Lower leg skin (tissue), 4 donors: ENCODE data around the gene PRKCE. TPM values are rescaled to one million over a fixed set of nuclear protein-coding genes. Genes with fewer than 3 reads are reported as not detected.
A peak's percentile ranks its signal among the peaks of the same experiment; 100 is the strongest.

Experiments
- DNase-seq, 2 donors: peaks; one replicate each; pipeline ENCODE4 v3.0.0-alpha.2; 2019; ENCODE audit warnings: low spot score in 2 of 2
- H3K4me3 ChIP-seq: fragments of 200-600 bp; sonication (generic); 2 replicates; pipeline ENCODE4 v1.5.1; 2017; ENCODE audit warnings: mild to moderate bottlenecking, low read depth; ENCODE audit not compliant: poor library complexity, severe bottlenecking
- POLR2A ChIP-seq, 2 donors: fragments of 450-650 bp; IDR thresholded peaks; one replicate each; pipeline ENCODE4 v1.6.1; 2016 to 2017; ENCODE audit warnings: antibody characterized with exemption in 2 of 2, mild to moderate bottlenecking in 1 of 2, moderate library complexity in 1 of 2
- WGBS, 2 donors: methylation state at CpG; one replicate each; pipeline ENCODE4 v1.1.5; 2018; 5-methylcytosine and 5-hydroxymethylcytosine counted together
- intact Hi-C: fragments of 100-400 bp; cut with DNase I; formaldehyde crosslinking; loops from one replicate; pipeline ENCODE4 v1.15.0; 2023; ENCODE audit warnings: low total_unique reads
- total RNA-seq, 4 donors: library from RNA; depleted of rRNA; stranded (reverse); fragments of >200 nt; gene quantifications; one replicate each; pipeline ENCODE4 v1.1.0, GENCODE V29; 2016
- TF ChIP-seq, protein P1 (sequence below), 3 donors: fragments of 450-650 bp; IDR thresholded peaks; one replicate each; pipeline ENCODE4 v1.5.1; 2016; ENCODE audit warnings: antibody characterized with exemption in 3 of 3, mild to moderate bottlenecking in 3 of 3, moderate library complexity in 2 of 3

Gene PRKCE
- total RNA-seq, 4 donors from 2014 or later: 3.5 to 10.3 (median 6.1) TPM

DNA sequence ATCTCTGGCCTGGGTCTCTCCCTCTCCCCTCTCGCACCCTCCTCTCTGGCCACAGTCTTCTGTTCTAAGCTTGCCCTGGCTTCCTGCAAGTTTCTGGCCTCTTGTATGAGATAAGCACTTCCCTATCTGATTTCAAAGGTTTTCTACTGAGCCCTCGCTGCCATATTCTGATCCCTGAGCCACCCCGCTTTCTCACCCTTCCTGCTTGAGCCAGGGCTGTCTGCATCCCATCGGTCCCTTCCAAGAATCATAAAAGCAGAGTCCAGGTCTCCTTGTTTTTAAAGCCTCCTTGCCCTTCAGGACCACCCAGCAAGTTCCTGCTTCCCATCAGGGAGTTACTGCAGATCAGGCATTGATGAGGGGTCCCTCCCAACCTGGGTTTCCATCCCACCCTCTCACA is 110.2 kb downstream of the PRKCE start:
- intact Hi-C loops: no loop called here
- 86 to 90% methylated on average over 4 of the region's 4 CpGs for WGBS, 2 donors

DNA sequence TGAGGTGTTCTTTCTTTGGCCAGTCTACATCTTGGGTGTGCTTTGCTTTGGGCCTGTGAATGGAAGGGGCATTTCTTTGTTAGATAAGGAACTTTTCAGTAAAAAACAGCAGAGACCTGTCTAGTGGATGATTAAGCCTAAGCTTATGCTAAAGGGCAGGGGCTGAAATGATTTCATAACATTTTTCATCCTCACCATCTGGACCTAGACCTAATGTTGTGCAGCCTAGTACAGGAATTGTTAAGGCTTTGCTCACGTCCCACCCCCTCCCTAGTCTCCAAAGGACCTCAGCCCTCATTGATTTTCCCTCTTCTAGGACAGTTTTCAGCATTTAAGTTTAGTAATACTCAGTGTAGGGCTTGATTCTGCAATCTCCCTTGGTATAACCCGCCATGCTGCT is 111.8 kb downstream of the PRKCE start:
- peak in 1 of 2 donors; percentile 42 for DNase-seq
- intact Hi-C loops: no loop called here
- WGBS, 2 donors: 89 to 98% methylated on average over 2 of the region's 2 CpGs
- TF ChIP-seq, protein P1, sequence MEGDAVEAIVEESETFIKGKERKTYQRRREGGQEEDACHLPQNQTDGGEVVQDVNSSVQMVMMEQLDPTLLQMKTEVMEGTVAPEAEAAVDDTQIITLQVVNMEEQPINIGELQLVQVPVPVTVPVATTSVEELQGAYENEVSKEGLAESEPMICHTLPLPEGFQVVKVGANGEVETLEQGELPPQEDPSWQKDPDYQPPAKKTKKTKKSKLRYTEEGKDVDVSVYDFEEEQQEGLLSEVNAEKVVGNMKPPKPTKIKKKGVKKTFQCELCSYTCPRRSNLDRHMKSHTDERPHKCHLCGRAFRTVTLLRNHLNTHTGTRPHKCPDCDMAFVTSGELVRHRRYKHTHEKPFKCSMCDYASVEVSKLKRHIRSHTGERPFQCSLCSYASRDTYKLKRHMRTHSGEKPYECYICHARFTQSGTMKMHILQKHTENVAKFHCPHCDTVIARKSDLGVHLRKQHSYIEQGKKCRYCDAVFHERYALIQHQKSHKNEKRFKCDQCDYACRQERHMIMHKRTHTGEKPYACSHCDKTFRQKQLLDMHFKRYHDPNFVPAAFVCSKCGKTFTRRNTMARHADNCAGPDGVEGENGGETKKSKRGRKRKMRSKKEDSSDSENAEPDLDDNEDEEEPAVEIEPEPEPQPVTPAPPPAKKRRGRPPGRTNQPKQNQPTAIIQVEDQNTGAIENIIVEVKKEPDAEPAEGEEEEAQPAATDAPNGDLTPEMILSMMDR (IDR thresholded peaks at IDR 0.05): no peak
- TF ChIP-seq POLR2A (IDR thresholded peaks at IDR 0.05): no peak
- no peak overlapping the region for H3K4me3 ChIP-seq

More for the DNA sequence above, 110.2 kb downstream of the PRKCE start:
- TF ChIP-seq, protein P1 (IDR thresholded peaks at IDR 0.05): no peak
- no peak for TF ChIP-seq POLR2A (IDR thresholded peaks at IDR 0.05)
- H3K4me3 ChIP-seq: no peak overlapping the region
- peak in 1 of 2 donors; percentile 31 for DNase-seq

DNA sequence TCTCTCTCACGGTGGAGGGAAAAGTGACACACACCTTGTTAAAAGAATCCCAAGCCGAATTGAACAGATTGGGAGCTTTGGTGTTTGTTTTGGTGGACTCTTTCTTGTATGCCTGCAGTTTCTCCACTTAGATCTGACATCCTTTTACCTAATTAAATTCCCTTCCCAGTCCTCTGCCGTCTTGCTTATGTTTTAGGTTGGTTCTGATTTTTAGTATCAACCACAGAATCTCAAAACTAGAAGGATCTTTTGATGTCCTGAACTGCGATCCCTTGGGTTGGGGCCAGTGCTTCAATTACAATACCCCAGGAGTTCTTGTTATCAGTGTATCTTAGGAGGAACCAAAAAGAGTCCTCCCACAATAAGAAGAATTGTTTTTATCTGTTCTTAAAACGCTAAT is 112.3 kb downstream of the PRKCE start:
- H3K4me3 ChIP-seq: no peak overlapping the region
- no peak for TF ChIP-seq POLR2A (IDR thresholded peaks at IDR 0.05)
- TF ChIP-seq, protein P1 (IDR thresholded peaks at IDR 0.05): no peak
- WGBS, 2 donors: 83 to 88% methylated on average over 5 of the region's 5 CpGs
- intact Hi-C loops: no loop called here
- DNase-seq: peak in 1 of 2 donors; percentile 54

DNA sequence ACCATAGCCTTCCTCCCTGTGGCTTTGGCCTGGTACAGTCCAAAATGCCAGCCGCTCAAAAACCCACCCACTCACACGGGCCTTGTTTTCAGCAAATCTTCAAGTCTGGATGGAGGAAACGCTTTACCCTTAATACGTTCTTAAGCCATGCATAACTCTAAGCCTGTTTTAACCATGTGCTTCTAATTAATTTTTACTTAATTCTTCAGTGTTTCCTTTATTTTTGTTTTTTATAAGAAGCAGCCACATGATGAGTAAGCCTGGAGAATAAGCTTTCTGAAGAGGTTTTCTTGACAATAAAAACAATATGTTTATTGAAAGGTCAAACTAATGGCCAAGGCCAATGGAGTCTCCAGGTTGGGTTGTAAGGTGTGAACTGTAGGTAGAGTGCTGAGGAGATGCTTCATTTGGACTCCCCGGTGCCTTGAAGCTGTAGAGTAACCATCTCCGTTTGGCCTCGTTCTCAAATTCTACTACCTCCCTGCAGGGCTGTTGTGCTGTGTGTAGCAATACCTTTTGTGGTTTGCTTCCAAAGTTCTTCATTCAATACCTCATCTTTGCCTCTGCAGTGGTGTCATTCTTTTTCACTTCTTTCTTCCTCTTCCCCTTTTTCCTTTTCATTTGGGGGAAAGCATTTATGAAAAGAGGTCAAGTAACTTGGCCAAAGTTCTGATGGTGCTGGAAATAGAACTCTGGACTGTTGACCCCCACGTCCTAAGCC is 113.7 kb downstream of the PRKCE start:
- 64 to 68% methylated on average over 8 of the region's 8 CpGs for WGBS, 2 donors
- peak in 1 of 2 donors; percentile 32 for DNase-seq
- intact Hi-C loops: no loop called here
- no peak for TF ChIP-seq POLR2A (IDR thresholded peaks at IDR 0.05)
- TF ChIP-seq, protein P1 (IDR thresholded peaks at IDR 0.05): no peak
- H3K4me3 ChIP-seq: no peak overlapping the region

DNA sequence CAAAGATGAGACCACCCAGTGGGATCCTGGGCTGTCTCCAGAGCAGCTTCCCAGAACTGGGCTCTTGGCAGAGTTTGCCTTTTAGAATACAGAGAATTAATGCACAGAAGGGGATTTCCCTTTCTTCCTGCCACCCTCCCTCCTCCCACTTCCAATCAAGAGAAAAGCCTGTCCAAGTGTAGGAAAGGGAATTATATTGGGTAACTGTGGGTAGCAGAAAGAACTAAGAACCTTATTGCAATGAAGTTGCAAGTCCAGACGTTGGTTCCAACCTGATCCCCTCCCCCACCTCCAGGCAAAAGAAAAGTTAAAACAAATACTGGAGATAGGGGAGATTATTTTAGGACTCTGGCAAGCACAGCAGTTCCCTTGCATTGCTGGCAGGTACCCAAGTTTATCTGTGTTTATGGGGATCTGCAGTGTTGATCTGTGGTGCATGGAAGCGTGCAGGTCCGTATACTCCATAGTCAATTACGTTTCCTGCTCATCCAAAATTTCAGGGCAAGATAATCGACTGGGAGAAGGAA is 114.3 kb downstream of the PRKCE start:
- TF ChIP-seq, protein P1 (IDR thresholded peaks at IDR 0.05): no peak
- TF ChIP-seq POLR2A (IDR thresholded peaks at IDR 0.05): no peak
- DNase-seq: no peak
- intact Hi-C loops: no loop called here

More for the DNA sequence above, 114.3 kb downstream of the PRKCE start:
- 40 to 43% methylated on average over 5 of the region's 5 CpGs for WGBS, 2 donors
- H3K4me3 ChIP-seq: no peak overlapping the region
